ENCODE data around the gene RSPO4.
"Not testable (repeated sequence)": the region's sequence is repeated elsewhere in the genome, so short reads cannot be mapped to it uniquely, and the experiment has no call there.

The RSPO4 gene

DNA sequence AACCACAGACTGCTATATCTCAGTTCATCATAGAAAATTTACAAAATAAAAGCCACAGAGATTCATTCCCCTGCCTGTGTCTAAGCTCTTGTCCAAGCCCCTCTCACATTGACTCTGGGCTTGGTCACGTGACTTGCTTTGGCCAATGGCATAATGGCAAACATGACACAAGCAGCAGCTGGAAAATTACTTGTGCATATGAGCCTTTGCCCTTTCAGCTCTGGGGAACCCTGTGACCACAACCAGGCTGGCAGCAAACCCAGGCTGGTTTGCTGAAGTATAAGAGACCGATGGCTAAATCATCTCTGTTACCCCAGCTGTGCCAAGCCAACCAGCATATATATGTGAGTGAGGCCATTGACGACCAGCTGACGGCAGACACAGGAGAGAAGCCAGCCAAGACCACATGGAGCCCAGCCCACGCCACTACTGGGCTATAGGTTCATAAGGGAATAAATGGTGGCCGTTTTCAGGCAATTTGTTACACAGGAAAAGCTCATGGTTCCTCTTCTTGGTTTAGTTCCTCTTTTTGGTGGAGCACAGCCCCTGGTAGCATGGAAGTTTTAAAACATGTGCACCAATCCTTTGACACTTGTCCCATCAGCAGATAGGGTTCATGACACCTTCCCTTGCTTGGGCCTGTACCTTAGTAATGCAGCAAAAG lies 31.8 kb upstream of the RSPO4 start:
- Histone ChIP-seq H3K4me3 (no peak overlapping the region), H3K9me3 (ENCODE audit: low read depth, low read length) (no peaks in the 10 kb centered on the region), H3K36me3 (ENCODE audit: insufficient read depth, low read length) (no peaks in the 10 kb centered on the region), H3K27ac (no peak overlapping the region), H3K9ac (ENCODE audit: insufficient read length) (no peak overlapping the region)
- TF ChIP-seq POLR2AphosphoS5 (IDR thresholded peaks at IDR 0.05; ENCODE audit: borderline replicate concordance, low read depth, low read length) (no peak), EZH2 (IDR thresholded peaks at IDR 0.05) (no peak), FOXP2 (optimal IDR thresholded peaks at IDR 0.05; ENCODE audit: control extremely low read depth, extremely low read length, insufficient read depth) (no peak)
- DNase-seq (ENCODE audit: low read depth, low spot score) = no peak

DNA sequence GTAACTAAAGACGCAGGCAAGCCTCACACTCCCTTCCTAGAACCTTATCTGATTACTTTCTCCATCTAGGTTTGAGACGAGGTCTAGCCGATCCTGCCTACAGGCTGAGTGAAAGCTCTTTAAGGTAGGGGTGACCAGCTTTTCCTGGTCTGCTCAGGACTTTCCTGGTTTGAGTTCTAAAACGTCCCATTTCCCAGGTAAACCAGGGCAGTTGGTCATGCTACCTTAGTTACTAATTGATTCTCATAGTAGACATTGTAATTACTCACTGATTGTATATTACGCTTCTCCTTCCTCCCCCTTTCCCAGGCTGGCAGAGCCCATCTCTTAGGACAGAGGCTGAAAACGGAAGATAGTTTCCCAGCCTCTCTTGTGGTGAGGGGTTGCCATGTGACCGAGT lies 27.9 kb upstream of the RSPO4 start:
- H3K27ac ChIP-seq = no peak overlapping the region

GRCh38 chr20:1026214-1026613 lies 24.1 kb upstream of the RSPO4 start:
- not testable (repeated sequence) for H3K36me3 ChIP-seq (ENCODE audit: insufficient read depth, low read length); H3K9ac ChIP-seq (ENCODE audit: insufficient read length); H3K4me3 ChIP-seq; H3K27ac ChIP-seq; DNase-seq (ENCODE audit: low read depth, low spot score); H3K9me3 ChIP-seq (ENCODE audit: low read depth, low read length)

More for the DNA sequence above, 27.9 kb upstream of the RSPO4 start:
- Histone ChIP-seq H3K9me3 (ENCODE audit: low read depth, low read length) (no peaks in the 10 kb centered on the region), H3K36me3 (ENCODE audit: insufficient read depth, low read length) (no peaks in the 10 kb centered on the region), H3K9ac (ENCODE audit: insufficient read length) (no peak overlapping the region), H3K4me3 (no peak overlapping the region)
- TF ChIP-seq FOXP2 (optimal IDR thresholded peaks at IDR 0.05; ENCODE audit: control extremely low read depth, extremely low read length, insufficient read depth) = no peak
- no peak for TF ChIP-seq EZH2 (IDR thresholded peaks at IDR 0.05)
- no peak for TF ChIP-seq POLR2AphosphoS5 (IDR thresholded peaks at IDR 0.05; ENCODE audit: borderline replicate concordance, low read depth, low read length)
- DNase-seq (ENCODE audit: low read depth, low spot score) = no peak

DNA sequence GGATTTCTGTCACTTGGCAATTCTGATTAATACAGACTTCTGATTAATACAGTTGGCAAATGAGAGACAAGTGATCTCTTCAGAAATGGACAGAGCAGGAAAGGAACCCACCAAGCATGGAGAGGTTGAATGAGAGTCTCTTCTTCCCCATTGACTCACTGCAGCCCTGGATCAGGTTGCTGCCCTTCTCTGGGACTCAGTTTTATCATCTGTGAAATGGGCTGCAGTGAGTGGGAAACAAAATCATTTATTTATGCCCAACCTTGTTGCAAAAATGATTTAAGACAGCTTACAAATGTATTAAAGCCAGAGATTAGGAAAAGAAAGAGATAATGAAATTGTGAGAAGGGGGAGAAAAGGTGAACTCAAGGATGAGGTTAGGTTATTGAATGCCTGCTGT lies 20.8 kb upstream of the RSPO4 start:
- no peaks in the 10 kb centered on the region for H3K9me3 ChIP-seq (ENCODE audit: low read depth, low read length)
- H3K4me3 ChIP-seq = no peak overlapping the region
- no peak overlapping the region for H3K27ac ChIP-seq
- H3K9ac ChIP-seq (ENCODE audit: insufficient read length) = no peak overlapping the region
- TF ChIP-seq EZH2 (IDR thresholded peaks at IDR 0.05) (no peak), POLR2AphosphoS5 (IDR thresholded peaks at IDR 0.05; ENCODE audit: borderline replicate concordance, low read depth, low read length) (no peak), FOXP2 (optimal IDR thresholded peaks at IDR 0.05; ENCODE audit: control extremely low read depth, extremely low read length, insufficient read depth) (no peak)
- DNase-seq (ENCODE audit: low read depth, low spot score) = no peak
- no peaks in the 10 kb centered on the region for H3K36me3 ChIP-seq (ENCODE audit: insufficient read depth, low read length)

GRCh38 chr20:1020614-1021013 lies 18.5 kb upstream of the RSPO4 start:
- Histone ChIP-seq H3K27ac (no peak overlapping the region), H3K9ac (ENCODE audit: insufficient read length) (no peak overlapping the region), H3K9me3 (ENCODE audit: low read depth, low read length) (no peaks in the 10 kb centered on the region), H3K4me3 (no peak overlapping the region), H3K36me3 (ENCODE audit: insufficient read depth, low read length) (no peaks in the 10 kb centered on the region)
- TF ChIP-seq FOXP2 (optimal IDR thresholded peaks at IDR 0.05; ENCODE audit: control extremely low read depth, extremely low read length, insufficient read depth) = no peak
- TF ChIP-seq POLR2AphosphoS5 (IDR thresholded peaks at IDR 0.05; ENCODE audit: borderline replicate concordance, low read depth, low read length) = no peak
- TF ChIP-seq EZH2 (IDR thresholded peaks at IDR 0.05) = no peak
- no peak for DNase-seq (ENCODE audit: low read depth, low spot score)

DNA sequence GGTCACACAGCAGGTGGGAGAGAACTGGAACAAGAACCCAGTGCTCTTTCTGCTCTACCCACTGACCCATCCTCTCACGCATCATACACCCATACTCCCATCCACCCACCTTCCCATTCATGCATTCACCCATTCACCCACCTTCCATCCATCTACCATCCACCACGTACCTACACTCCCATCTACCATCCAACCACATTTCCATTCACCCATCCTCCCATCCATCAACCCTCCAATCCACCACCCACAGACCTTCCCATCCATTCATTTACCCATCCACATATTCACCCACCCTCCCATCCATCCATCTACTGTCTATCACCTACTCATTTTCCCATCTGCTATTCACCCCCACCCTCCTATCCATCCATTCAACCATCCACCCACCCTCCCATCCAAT lies 17.2 kb upstream of the RSPO4 start:
- DNase-seq (ENCODE audit: low read depth, low spot score) = no peak
- Histone ChIP-seq H3K4me3 (no peak overlapping the region), H3K9me3 (ENCODE audit: low read depth, low read length) (no peaks in the 10 kb centered on the region), H3K9ac (ENCODE audit: insufficient read length) (no peak overlapping the region), H3K27ac (no peak overlapping the region), H3K36me3 (ENCODE audit: insufficient read depth, low read length) (no peaks in the 10 kb centered on the region)
- no peak for TF ChIP-seq POLR2AphosphoS5 (IDR thresholded peaks at IDR 0.05; ENCODE audit: borderline replicate concordance, low read depth, low read length)
- no peak for TF ChIP-seq EZH2 (IDR thresholded peaks at IDR 0.05)
- TF ChIP-seq FOXP2 (optimal IDR thresholded peaks at IDR 0.05; ENCODE audit: control extremely low read depth, extremely low read length, insufficient read depth) = no peak

- TF ChIP-seq FOXP2 (optimal IDR thresholded peaks at IDR 0.05; ENCODE audit: control extremely low read depth, extremely low read length, insufficient read depth) (no peak), POLR2AphosphoS5 (IDR thresholded peaks at IDR 0.05; ENCODE audit: borderline replicate concordance, low read depth, low read length) (no peak), EZH2 (IDR thresholded peaks at IDR 0.05) (no peak)
- H3K9ac ChIP-seq (ENCODE audit: insufficient read length) = no peak overlapping the region
- DNase-seq (ENCODE audit: low read depth, low spot score) = no peak
- no peak overlapping the region for H3K27ac ChIP-seq
- no peak overlapping the region for H3K4me3 ChIP-seq
- H3K36me3 ChIP-seq (ENCODE audit: insufficient read depth, low read length) = no peaks in the 10 kb centered on the region
- no peaks in the 10 kb centered on the region for H3K9me3 ChIP-seq (ENCODE audit: low read depth, low read length)
These were observed 15.6 kb upstream of the RSPO4 start for GRCh38 chr20:1017677-1018076.

DNA sequence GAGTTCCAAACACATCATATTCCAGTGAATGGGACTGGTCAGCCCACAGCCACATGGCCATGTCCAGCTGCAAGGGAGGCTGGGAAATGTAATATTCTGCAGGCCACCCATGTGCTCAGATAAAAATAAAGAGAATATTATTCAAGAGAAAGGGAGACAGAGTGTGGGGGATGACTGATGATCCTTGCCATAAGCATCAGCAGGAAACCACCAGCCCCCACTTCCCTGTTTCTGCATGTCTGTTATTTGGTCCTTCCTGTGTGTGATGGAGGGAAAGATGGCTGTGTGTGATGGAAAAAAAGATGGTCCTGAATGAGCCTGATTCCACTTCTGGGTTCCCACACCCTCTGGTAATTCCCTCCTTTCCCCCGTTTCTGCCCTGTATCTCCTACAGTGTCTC lies 13.1 kb upstream of the RSPO4 start:
- no peak overlapping the region for H3K27ac ChIP-seq
- H3K36me3 ChIP-seq (ENCODE audit: insufficient read depth, low read length) = no peaks in the 10 kb centered on the region
- DNase-seq (ENCODE audit: low read depth, low spot score) = no peak
- no peak overlapping the region for H3K9ac ChIP-seq (ENCODE audit: insufficient read length)
- H3K4me3 ChIP-seq = no peak overlapping the region
- H3K9me3 ChIP-seq (ENCODE audit: low read depth, low read length) = no peaks in the 10 kb centered on the region
- TF ChIP-seq FOXP2 (optimal IDR thresholded peaks at IDR 0.05; ENCODE audit: control extremely low read depth, extremely low read length, insufficient read depth) (no peak), POLR2AphosphoS5 (IDR thresholded peaks at IDR 0.05; ENCODE audit: borderline replicate concordance, low read depth, low read length) (no peak), EZH2 (IDR thresholded peaks at IDR 0.05) (no peak)

- no peak for DNase-seq (ENCODE audit: low read depth, low spot score)
These were observed 12.4 kb upstream of the RSPO4 start for GRCh38 chr20:1014471-1014870.

More at GRCh38 chr20:1014471-1014870, 12.4 kb upstream of the RSPO4 start:
- no peak overlapping the region for H3K4me3 ChIP-seq
- no peaks in the 10 kb centered on the region for H3K9me3 ChIP-seq (ENCODE audit: low read depth, low read length)
- TF ChIP-seq FOXP2 (optimal IDR thresholded peaks at IDR 0.05; ENCODE audit: control extremely low read depth, extremely low read length, insufficient read depth) = no peak
- no peak for TF ChIP-seq POLR2AphosphoS5 (IDR thresholded peaks at IDR 0.05; ENCODE audit: borderline replicate concordance, low read depth, low read length)
- no peak for TF ChIP-seq EZH2 (IDR thresholded peaks at IDR 0.05)
- H3K9ac ChIP-seq (ENCODE audit: insufficient read length) = no peak overlapping the region
- H3K27ac ChIP-seq = no peak overlapping the region
- no peaks in the 10 kb centered on the region for H3K36me3 ChIP-seq (ENCODE audit: insufficient read depth, low read length)
